ENCODE results near the gene PDIA2.
"Not testable (repeated sequence)": the region's sequence is repeated elsewhere in the genome, so short reads cannot be mapped to it uniquely, and the experiment has no call there.

Gene PDIA2

DNA sequence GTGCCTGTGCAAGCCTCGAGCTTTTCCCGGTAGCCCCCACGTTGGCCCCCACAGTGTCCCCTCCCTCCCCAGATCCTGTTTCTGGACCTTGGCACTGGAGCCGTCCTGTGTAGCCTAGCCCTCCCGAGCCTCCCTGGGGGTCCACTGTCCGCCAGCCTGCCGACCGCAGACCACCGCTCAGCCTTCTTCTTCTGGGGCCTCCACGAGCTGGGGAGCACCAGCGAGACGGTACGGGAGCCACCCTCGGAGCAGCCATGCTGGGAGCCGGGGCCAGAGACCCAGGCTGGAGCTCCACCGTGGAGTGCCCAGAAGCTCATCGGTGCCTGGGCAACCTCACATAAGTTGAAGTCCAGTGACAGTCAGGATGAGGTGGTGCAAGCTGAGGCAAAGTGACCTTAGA is 19.0 kb upstream of the PDIA2 start:
- DNase-seq, result no peak

- no peak for DNase-seq
Measured at GRCh38 chr16:264440-264951, 18.5 kb upstream of the PDIA2 start.

- no peak for DNase-seq
Measured at GRCh38 chr16:265002-265529, 17.9 kb upstream of the PDIA2 start.

DNA sequence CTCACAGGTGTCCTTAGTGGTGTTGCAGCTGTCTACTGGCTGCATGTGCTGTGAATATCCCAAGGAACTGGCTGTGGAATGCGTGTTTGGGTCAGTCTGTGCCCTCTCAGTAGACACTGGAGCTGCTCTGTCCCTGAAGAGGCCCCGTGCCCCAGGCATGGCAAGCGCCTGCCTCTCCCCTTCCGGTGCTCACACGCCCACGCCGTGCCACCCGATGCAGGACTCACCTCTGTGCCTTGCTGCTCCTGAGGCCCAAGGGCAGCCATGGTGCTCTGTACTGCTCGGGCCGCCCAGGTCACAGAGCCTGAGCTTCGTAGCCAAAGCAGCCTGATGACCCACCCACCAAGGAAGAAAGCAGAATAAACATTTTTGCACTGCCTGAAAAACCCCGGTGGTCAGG is 17.3 kb upstream of the PDIA2 start:
- DNase-seq, result no peak

- no peak for DNase-seq
Measured at GRCh38 chr16:266258-267164, 16.5 kb upstream of the PDIA2 start.

DNA sequence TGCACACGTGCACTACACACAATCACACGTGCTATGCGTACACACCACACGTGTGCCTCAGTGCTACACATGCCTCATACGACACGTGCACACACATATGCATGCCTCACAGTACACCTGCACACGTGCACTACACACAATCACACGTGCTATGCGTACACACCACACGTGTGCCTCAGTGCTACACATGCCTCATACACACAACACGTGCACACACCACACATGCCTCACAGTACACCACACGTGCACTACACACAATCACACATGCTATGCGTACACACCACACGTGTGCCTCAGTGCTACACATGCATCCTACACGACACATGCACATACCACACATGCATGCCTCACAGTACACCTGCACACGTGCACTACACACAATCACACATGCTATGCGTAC is 15.4 kb upstream of the PDIA2 start:
- DNase-seq, result not testable (repeated sequence)

GRCh38 chr16:268141-269053 is 14.6 kb upstream of the PDIA2 start:
- no peak for DNase-seq

- no peak for DNase-seq
Measured at GRCh38 chr16:269061-269796, 13.7 kb upstream of the PDIA2 start.

- DNase-seq, result no peak
Measured at GRCh38 chr16:270381-271255, 12.3 kb upstream of the PDIA2 start.

DNA sequence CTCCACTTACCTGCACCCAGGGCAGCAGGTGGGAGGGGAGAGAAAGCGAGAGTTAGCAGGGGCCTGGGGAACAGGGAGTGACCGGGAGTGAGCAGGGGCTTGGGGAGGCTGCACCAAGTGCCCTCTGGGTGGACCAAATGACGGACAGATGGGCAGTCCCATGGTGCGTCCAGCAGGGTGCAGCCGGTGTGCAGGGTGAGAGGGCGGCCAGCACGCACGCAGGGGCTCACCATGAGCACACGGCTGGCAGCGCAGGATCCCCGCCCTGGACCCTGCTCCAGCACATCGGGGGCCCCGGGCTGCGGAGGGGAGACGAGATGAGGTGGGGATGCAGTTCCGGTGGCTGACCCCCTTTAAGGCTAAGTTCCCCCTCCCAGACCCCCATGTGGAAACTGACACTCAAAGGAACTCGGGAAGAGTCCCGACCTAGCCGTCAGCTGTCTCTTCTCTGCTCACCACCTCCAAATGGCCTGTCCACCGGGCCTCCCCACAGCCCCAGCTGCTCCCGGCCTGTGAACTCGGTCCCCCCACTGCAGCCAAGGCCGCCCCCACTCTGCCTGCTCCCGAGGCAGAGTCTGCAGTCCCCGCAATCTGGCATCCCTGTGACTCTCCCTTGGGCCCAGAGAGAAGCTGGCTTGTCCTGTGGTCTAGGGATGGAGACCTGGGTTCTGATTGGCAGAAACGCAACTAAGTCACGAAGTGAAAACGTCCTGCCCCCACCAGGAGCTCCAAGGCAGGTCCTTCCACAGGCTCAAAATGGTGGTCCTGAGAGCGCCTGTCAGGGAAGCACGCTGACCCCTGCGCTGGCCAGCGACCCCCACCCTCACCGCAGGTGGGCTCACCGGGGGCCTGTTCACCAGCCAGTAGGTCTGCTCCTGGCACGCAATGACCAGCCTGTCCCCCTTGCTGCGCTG is 10.1 kb upstream of the PDIA2 start:
- no peak for DNase-seq

DNA sequence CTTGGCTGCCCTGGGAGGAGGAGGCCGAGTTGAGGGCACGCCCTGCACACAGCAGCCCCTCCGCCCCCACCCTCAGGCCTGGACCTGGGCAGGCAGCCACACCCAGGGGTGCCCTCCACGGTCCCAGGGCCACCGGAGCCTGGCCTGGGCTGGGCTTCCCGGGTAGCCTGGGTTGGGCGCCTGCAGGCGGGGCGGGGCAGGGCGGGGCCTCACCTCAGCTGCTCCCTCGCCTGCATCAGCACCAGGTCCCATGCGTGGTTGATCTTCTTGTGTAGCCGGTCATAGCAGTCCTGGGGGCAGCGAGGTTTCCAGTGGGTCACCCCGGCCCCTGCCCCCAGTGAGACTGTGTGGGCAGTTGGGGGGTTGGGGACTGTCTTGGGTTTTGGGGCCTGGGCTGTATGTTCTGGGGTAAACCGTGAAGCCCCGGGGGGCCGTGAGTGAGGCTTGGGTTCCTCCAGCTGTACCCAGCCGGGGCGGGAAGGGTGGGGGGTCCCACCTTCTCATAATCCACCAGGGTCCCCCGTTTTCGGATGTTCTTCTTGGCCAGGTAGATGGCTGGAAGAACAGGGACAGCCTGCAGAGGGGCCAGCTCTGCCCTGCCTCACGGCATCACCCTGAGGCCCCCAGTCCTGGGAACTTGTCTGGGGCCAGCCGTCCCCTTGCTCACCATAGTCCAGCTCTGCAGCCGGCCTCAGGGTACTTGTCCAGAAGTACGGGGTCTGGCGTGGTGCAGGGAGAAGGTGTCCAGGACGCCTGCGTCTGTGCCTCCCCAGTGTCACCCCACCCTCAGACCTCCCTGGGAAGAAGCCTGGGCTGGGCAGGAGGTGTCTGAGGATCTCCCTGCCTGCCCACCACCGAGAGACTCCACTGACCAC is 9.2 kb upstream of the PDIA2 start:
- no peak for DNase-seq

GRCh38 chr16:275041-275641 is 7.8 kb upstream of the PDIA2 start:
- no peak for DNase-seq

DNA sequence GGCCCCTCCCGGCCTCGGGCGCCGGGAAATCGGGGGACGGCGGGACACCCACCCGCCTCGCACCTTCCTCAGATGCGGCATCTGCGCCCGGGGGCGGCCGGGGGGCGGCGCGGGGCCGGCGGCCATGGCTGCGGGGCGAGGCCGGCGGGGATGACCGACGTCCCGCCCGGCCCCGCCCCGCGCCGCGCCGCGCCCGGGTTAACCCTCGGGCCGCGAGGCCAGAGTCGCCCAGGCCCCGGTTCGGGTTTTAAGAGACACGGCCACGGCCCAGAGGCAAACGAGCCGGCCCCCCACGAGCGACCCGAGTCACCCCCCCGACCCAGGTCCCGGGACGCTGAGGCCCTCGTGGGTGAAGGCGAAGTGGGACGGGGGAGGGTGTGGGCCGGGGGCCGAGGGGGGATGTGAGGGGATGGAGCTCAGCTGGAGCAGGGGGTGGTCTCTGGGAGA is 7.2 kb upstream of the PDIA2 start, which contains the start of gene RGS11:
Gene RGS11 (minus strand): TSS at position 159 of the 447 bp plus-strand sequence. CDS start 33 bp downstream, at position 126.
- DNase-seq, result no peak

DNA sequence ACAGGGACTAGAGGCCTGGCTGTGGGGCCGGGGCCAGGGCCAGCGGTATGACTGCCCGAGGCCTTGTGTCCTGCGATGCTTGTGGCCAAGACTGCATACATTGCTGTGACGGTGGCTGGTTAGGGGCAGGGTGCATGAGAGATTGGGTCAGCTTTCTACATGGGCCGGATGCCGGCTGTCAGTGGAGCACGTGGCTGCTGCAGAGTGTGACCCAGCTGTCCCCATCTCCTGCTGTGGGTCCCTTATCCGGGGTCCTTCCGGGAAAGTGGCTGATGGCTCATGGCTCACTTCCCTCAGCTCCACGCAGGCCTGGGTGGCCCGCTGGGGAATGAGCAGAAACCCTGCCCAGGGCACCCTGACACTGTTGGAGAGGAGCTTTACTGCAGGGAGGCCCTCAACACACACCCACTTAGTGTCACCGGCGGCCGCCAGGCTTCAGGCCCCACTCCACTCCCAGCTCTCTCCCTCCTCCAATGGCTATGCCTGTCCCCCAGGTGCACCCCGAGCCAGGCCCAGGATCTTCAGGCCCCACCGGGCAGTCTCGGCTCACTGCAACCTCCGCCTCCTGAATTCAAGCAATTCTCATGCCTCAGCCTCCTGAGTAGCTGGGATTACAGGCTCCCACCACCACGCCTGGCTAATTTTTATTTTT is 6.4 kb upstream of the PDIA2 start:
- no peak for DNase-seq

DNA sequence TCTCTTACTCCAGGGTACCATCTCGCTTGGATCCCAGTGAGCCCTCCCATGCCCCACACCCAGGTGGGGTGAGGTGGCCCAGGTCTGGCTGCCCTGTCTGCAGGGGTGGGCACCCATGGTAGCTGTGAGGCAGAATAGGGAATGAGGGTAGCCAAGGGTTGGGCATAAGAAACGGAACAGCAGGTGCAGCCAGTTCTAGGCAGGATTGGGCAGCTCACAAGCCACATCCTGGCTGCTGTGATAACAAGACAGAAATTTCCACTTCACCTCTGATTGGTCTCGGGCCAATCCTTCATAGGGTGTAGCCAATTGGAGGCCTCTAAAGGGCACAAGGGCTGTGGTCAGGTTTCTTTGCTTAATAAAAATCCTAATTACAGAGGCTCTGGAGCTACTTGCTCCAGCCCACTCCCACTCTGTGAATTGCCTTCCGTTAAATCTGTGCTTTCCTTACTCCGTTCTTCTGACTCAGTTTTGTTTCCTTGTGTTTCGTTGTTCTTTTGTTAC is 4.0 kb upstream of the PDIA2 start:
- peak; percentile 25 for DNase-seq

DNA sequence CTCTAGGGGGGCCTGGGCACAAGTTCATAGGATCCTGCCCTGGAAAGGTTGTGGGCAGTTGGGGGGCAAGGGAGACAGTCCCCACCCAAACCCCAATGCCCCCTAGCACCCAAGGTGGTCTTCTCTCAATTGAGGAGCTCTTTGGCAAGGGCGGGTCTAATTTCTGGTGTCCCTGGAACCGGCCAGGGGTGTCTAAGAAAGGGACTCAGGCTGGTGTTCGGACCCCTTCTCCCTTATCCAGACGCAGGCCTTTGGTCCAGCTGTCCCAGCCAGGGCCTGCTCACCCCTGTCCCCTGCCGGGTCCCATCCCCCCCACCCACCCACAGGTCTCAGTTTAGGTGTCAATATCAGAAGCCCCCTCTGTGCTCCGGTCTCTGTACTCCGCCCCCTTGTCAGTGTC is 3.4 kb upstream of the PDIA2 start:
- DNase-seq, result no peak

GRCh38 chr16:280005-280460 is 2.9 kb upstream of the PDIA2 start:
- no peak for DNase-seq

GRCh38 chr16:280552-280951 is 2.4 kb upstream of the PDIA2 start, which contains the start of gene ARHGDIG:
Gene ARHGDIG, plus strand, starts transcription at chr16:280591. Its CDS starts 90 bp downstream, at chr16:280681.
- no peak for DNase-seq
